RWPE2 (cell line): Measurements from ENCODE around the gene SOCS2.

Experiments
- ATAC-seq: fragments of 200-7000 bp; cut with Tn5 transposase; 3 replicates; pipeline ENCODE4 v1.9.1; 2021; ENCODE audit warnings: low read depth
- DNase-seq: peaks from one replicate; pipeline ENCODE4 v3.0.0-alpha.2; 2020; ENCODE audit warnings: low spot score
- H3K27ac ChIP-seq: fragments of 450-650 bp; 2 replicates; pipeline ENCODE4 v1.5.1; 2017; ENCODE audit warnings: mild to moderate bottlenecking; ENCODE audit not compliant: poor library complexity, severe bottlenecking
- H3K27me3 ChIP-seq: fragments of 250-450 bp; sonication (Bioruptor Pico); 2 replicates; pipeline ENCODE4 v1.5.1; 2021; ENCODE audit warnings: mild to moderate bottlenecking, moderate library complexity; ENCODE audit not compliant: insufficient read depth, poor library complexity, severe bottlenecking
- H3K36me3 ChIP-seq: fragments of 250-450 bp; sonication (Bioruptor Pico); 2 replicates; pipeline ENCODE4 v1.5.1; 2020; ENCODE audit warnings: low read depth, mild to moderate bottlenecking, moderate library complexity
- H3K4me1 ChIP-seq: fragments of 250-450 bp; sonication (Bioruptor Pico); 2 replicates; pipeline ENCODE4 v1.5.1; 2021; ENCODE audit warnings: mild to moderate bottlenecking, moderate library complexity; ENCODE audit not compliant: insufficient read depth, poor library complexity, severe bottlenecking
- H3K4me3 ChIP-seq: fragments of 250-450 bp; sonication (Bioruptor Pico); 2 replicates; pipeline ENCODE4 v1.5.1; 2021; ENCODE audit warnings: mild to moderate bottlenecking, moderate library complexity; ENCODE audit not compliant: severe bottlenecking
- H3K9me3 ChIP-seq: fragments of 250-450 bp; sonication (Bioruptor Pico); 2 replicates; pipeline ENCODE4 v1.5.1; 2021; ENCODE audit warnings: mild to moderate bottlenecking, moderate library complexity; ENCODE audit not compliant: severe bottlenecking
- TF ChIP-seq, protein P1 (sequence below): fragments of 450-650 bp; IDR thresholded peaks from one replicate; pipeline ENCODE4 v1.5.1; 2017; ENCODE audit warnings: mild to moderate bottlenecking, moderate library complexity; ENCODE audit not compliant: poor library complexity, severe bottlenecking

Gene SOCS2

DNA sequence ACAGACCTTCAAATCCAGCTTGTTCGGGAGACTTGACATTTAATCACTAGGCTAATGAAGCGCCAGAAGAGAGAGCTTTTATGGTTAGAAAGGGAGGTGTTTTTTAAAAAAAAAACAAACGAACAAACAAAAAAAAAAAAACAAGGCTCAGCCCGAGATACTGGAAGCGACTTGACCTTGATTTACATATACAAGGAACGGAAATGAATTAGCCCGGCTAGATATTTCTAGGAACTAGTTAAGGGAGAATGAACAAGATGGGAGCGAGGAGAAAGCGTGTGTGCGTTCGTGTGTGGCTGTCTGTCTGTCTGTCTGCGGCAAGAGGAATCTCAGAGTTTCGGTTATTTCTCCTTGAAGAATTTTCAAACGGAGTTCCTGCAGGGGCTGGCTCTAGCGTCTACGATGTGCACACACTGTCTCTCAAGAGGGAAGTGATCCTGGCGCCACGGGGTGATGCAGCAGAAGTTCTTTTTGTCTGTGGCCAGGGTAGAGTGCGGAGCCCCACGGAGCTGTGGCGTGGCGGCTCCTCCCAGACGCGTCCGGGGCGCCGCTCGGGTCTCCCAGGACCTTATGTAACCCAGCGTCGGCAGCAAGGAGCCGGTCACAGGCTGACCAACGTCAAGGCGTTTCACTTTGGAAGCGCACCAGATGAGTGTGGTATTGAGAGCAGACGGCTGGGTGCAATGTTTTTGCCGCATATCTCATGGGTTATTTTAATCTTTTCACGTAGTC, 18.8 kb downstream of the SOCS2 start:
- H3K27ac ChIP-seq, result peak overlapping the region; percentile 51
- peaks cover 3% of the 10 kb centered on the region for H3K4me1 ChIP-seq
- H3K4me3 ChIP-seq, result peak overlapping the region; percentile 35
- H3K27me3 ChIP-seq, result no peaks in the 10 kb centered on the region
- no peaks in the 10 kb centered on the region for H3K36me3 ChIP-seq
- TF ChIP-seq, protein P1, sequence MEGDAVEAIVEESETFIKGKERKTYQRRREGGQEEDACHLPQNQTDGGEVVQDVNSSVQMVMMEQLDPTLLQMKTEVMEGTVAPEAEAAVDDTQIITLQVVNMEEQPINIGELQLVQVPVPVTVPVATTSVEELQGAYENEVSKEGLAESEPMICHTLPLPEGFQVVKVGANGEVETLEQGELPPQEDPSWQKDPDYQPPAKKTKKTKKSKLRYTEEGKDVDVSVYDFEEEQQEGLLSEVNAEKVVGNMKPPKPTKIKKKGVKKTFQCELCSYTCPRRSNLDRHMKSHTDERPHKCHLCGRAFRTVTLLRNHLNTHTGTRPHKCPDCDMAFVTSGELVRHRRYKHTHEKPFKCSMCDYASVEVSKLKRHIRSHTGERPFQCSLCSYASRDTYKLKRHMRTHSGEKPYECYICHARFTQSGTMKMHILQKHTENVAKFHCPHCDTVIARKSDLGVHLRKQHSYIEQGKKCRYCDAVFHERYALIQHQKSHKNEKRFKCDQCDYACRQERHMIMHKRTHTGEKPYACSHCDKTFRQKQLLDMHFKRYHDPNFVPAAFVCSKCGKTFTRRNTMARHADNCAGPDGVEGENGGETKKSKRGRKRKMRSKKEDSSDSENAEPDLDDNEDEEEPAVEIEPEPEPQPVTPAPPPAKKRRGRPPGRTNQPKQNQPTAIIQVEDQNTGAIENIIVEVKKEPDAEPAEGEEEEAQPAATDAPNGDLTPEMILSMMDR, result no peak
- DNase-seq (peak; percentile 65), ATAC-seq (peak; percentile 90)
- no peaks in the 10 kb centered on the region for H3K9me3 ChIP-seq

DNA sequence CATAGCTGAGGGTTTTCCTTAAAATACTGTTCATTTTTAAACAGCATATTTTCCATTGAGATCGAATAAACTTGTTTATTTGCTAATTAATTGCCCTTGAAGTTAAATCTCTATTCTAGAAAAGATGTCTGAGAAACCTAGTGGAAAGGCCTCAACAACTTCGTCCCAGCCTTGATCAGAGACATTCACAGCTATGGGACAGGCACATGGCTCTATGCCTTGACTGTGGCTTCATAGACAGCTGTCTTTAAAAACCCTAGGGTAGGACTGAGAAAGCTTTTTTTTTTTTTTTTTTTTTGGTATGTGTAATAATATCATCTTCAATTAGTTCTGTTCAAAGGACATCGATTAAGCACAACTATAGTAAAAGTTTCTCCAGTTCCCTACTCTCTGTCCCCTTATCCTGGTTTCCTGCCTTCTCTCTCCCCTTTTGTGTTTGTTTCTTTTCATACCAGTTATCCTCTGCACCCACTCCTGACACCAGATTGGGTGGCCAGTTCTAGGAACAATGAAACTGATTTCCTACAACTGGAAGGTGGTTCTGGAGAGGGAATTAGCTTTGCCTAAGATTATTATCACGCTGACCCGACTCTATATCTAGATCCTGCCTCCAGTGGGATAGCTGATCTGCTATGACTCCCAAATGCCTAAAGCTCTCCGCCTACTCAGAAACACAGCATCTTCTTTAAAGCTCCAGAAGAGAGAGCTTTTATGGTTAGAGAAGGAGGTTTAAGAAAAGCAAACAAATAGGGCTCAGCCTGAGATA, 20.3 kb downstream of the SOCS2 start:
- DNase-seq (no peak), ATAC-seq (no peak)
- H3K27me3 ChIP-seq, result no peaks in the 10 kb centered on the region
- peaks cover 3% of the 10 kb centered on the region for H3K4me1 ChIP-seq
- H3K27ac ChIP-seq, result no peak overlapping the region
- no peaks in the 10 kb centered on the region for H3K9me3 ChIP-seq
- TF ChIP-seq, protein P1, result no peak
- H3K36me3 ChIP-seq, result no peaks in the 10 kb centered on the region
- H3K4me3 ChIP-seq, result no peak overlapping the region

DNA sequence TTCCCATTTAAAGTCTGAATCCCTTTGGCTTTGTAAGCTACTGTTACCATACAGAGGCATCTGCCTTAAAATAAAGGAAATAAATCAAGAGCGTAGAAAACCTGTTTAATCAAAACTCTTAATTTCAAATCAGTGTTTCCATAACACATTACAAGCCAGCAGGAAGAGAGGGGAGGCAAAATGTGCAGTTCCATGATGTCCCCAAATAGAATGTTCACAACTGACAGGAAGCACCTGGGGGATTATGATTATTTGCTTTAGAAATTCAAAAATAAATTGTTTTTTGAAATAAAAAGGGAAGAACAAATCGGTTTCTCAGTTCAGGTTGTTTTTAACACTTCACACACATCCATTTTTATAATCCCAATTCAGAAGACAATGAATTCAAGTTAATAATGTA, 21.4 kb downstream of the SOCS2 start:
- Histone ChIP-seq H3K27me3 (no peaks in the 10 kb centered on the region), H3K4me3 (no peak overlapping the region), H3K4me1 (peaks cover 3% of the 10 kb centered on the region), H3K27ac (no peak overlapping the region), H3K36me3 (no peaks in the 10 kb centered on the region), H3K9me3 (no peaks in the 10 kb centered on the region)
- ATAC-seq (no peak), DNase-seq (no peak)
- TF ChIP-seq, protein P1, result no peak

DNA sequence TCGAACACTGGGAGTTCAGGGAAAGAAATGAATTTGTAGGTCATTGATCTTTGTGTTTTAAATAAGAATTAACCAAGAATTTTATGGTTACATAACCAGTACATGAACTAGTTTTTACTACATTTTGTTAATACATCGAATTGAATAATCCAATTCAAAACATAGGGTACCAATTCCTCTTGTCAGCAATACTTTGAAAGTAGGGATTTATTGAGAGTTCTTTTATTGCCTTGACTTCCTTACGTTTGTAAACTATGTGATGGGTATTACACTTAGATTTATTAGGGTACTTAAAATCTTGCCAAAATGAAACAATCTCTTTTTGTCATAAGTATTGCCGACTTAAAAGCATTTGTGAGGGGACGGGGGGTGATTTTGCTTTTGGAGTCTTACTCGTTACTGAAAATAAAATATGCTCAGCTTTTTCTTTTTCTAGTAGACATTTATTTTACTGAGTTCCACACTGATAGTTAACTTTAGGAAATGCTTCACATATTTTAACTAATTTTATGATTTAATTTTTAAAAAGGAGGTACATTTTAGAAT, 22.4 kb downstream of the SOCS2 start:
- Histone ChIP-seq H3K4me3 (no peak overlapping the region), H3K27ac (no peak overlapping the region), H3K4me1 (peaks cover 3% of the 10 kb centered on the region), H3K36me3 (no peaks in the 10 kb centered on the region), H3K27me3 (no peaks in the 10 kb centered on the region), H3K9me3 (no peaks in the 10 kb centered on the region)
- TF ChIP-seq, protein P1, result no peak
- no peak for ATAC-seq
- DNase-seq, result no peak

DNA sequence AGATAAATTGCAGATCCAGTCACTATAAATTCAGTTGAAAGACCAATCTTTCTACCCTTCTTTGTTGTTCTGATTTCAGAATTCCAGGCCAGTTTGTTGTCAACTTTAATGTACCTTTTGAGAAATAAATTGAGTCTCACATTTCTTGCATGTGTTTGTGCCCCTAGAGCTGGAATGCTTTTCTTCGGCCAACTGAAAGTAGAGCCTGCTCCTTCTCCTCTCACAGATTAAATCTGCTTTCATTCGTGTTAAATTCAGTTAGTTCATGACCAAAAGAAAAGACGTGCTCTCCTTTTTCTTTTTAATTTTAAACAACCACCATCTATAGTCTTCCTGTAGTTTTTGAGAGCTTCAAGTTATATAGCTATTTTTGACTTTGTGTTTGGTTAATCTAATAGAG, 22.9 kb downstream of the SOCS2 start:
- TF ChIP-seq, protein P1, result no peak
- H3K4me1 ChIP-seq, result peaks cover 3% of the 10 kb centered on the region
- no peak overlapping the region for H3K4me3 ChIP-seq
- H3K27ac ChIP-seq, result no peak overlapping the region
- H3K27me3 ChIP-seq, result no peaks in the 10 kb centered on the region
- H3K36me3 ChIP-seq, result no peaks in the 10 kb centered on the region
- no peak for ATAC-seq
- H3K9me3 ChIP-seq, result no peaks in the 10 kb centered on the region
- DNase-seq, result no peak
